Right atrium auricular region (tissue), 2 donors: ENCODE results near the gene MPP4. TPM values are rescaled to one million over a fixed set of nuclear protein-coding genes. Genes with fewer than 3 reads are reported as not detected.

Experiments
- DNase-seq: peaks from one replicate; pipeline ENCODE4 v3.0.0-alpha.2; 2019; ENCODE audit warnings: low spot score
- H3K27ac ChIP-seq, 2 donors: fragments of 200-600 bp; sonication (generic); 1 replicate in 1 of 2; 2 replicates in 1 of 2; pipeline ENCODE4 v1.5.1; 2016 to 2019
- H3K27me3 ChIP-seq, 2 donors: fragments of 200-600 bp; sonication (generic); one replicate each; pipeline versions ENCODE4 v1.5.1 to v1.6.0; 2017 to 2019
- H3K36me3 ChIP-seq: fragments of 200-600 bp; sonication (generic); one replicate; pipeline ENCODE4 v1.5.1; 2016
- H3K4me1 ChIP-seq, 2 donors: fragments of 200-600 bp; sonication (generic); one replicate each; pipeline versions ENCODE4 v1.5.1 to v1.6.0; 2017 to 2019
- H3K4me3 ChIP-seq, 2 donors: fragments of 200-600 bp; sonication (generic); 1 replicate in 1 of 2; 2 replicates in 1 of 2; pipeline ENCODE4 v1.5.1; 2017 to 2019; ENCODE audit warnings: mild to moderate bottlenecking in 1 of 2, moderate library complexity in 1 of 2
- H3K9me3 ChIP-seq, 2 donors: fragments of 200-600 bp; sonication (generic); one replicate each; pipeline ENCODE4 v1.5.1; 2019
- CTCF ChIP-seq, 2 donors: fragments of 200-600 bp; sonication (generic); IDR thresholded peaks; one replicate each; pipeline ENCODE4 v1.5.1; 2019; ENCODE audit warnings: antibody characterized with exemption in 2 of 2
- total RNA-seq, 2 donors: library from RNA; depleted of rRNA; stranded (reverse); fragments of >200 nt; gene quantifications; one replicate each; pipeline ENCODE4 v1.1.0, GENCODE V29; 2016

The MPP4 gene
- total RNA-seq, 2 donors from 2014 or later = 0.35 TPM; not detected in 1

DNA sequence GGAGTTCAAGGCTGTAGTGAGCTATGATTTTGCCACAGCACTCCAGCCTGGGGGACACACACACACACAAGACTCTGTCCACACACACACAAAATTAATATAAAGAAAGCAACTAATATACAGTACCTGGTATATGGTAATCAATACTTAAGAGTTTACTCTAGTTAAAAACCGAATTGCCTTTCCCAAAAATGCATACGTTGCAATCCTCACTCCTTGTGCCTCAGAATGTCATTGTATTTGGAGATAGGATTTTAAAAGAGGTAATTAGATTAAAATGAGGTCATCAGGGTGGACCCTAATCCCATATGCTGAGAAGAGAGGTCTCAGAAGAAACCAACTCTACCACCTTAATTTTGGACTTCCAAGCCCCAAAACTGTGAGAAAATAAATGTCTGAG is 90.9 kb downstream of the MPP4 start:
- Histone ChIP-seq H3K9me3 (no peaks in the 10 kb centered on the region), H3K4me3 (no peak overlapping the region), H3K27ac (no peak overlapping the region), H3K4me1 (no peaks in the 10 kb centered on the region), H3K36me3 (no peaks in the 10 kb centered on the region), H3K27me3 (no peaks in the 10 kb centered on the region)
- no peak for TF ChIP-seq CTCF (IDR thresholded peaks at IDR 0.05)
- no peak for DNase-seq

DNA sequence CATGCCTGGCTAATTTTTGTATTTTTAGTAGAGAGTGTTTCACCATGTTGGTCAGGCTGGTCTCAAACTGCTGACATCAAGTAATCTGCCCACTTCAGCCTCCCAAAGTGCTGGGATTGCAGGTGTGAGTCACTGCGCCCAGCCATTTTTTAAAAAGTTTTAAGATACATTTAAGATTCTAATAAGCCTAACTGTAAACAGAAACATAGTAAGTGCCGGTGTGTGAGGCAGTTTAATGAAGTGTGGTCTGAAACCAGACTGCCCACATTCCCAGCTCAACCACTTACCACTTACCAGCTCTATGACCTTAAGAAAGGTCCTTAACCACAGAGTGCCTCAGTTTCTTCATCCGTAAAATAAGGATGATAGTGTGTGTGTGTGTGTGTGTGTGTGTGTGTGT is 97.5 kb downstream of the MPP4 start:
- no peak for TF ChIP-seq CTCF (IDR thresholded peaks at IDR 0.05)
- H3K27ac ChIP-seq = no peak overlapping the region
- DNase-seq = no peak
- peaks cover 0 to 14% of the 10 kb centered on the region in 2 donors for H3K9me3 ChIP-seq
- no peaks in the 10 kb centered on the region for H3K36me3 ChIP-seq
- no peak overlapping the region for H3K4me3 ChIP-seq
- H3K4me1 ChIP-seq = peaks cover 0 to 2% of the 10 kb centered on the region in 2 donors
- H3K27me3 ChIP-seq = no peaks in the 10 kb centered on the region

- no peaks in the 10 kb centered on the region for H3K27me3 ChIP-seq
- peaks cover 0 to 14% of the 10 kb centered on the region in 2 donors for H3K9me3 ChIP-seq
- no peak for TF ChIP-seq CTCF (IDR thresholded peaks at IDR 0.05)
- DNase-seq = no peak
- no peak overlapping the region for H3K4me3 ChIP-seq
- peaks cover 0 to 2% of the 10 kb centered on the region in 2 donors for H3K4me1 ChIP-seq
- H3K27ac ChIP-seq = no peak overlapping the region
- H3K36me3 ChIP-seq = no peaks in the 10 kb centered on the region
Observed at GRCh38 chr2:201597397-201597796, 101.0 kb downstream of the MPP4 start.

Other genes starting within 250 kb of the MPP4 start
- gene TRAK2, start 247.2 kb downstream of the MPP4 start, total RNA-seq = 100 to 1,000 TPM in 1 of 2 donors, 10 to 100 TPM in 1; 89.7 to 130 TPM
- gene STRADB, start 246.9 kb downstream of the MPP4 start, total RNA-seq = 10 to 100 TPM; 28.5 to 78.1 TPM
- 10 to 100 TPM; 15.8 to 18.4 TPM for gene TMEM237, start 55.1 kb downstream of the MPP4 start, total RNA-seq
- 10 to 100 TPM; 31.0 to 31.8 TPM for gene ALS2, start 82.3 kb upstream of the MPP4 start, total RNA-seq
- not detected for gene CDK15, start 107.9 kb upstream of the MPP4 start, total RNA-seq